ENCODE data around the gene DUSP16.
"Not testable (repeated sequence)": the region's sequence is repeated elsewhere in the genome, so short reads cannot be mapped to it uniquely, and the experiment has no call there.

The DUSP16 gene

GRCh38 chr12:12585115-12585863 is 22.6 kb upstream of the DUSP16 start:
- no peak for DNase-seq (ENCODE audit: low read depth)

- no peak for DNase-seq (ENCODE audit: low read depth)
Observed at GRCh38 chr12:12583510-12584178, 21.0 kb upstream of the DUSP16 start.

- no peak for DNase-seq (ENCODE audit: low read depth)
Observed at GRCh38 chr12:12582895-12583303, 20.2 kb upstream of the DUSP16 start.

GRCh38 chr12:12582193-12582881 is 19.7 kb upstream of the DUSP16 start:
- no peak for DNase-seq (ENCODE audit: low read depth)

- not testable (repeated sequence) for DNase-seq (ENCODE audit: low read depth)
Observed at GRCh38 chr12:12580716-12581115, 18.1 kb upstream of the DUSP16 start.

- no peak for DNase-seq (ENCODE audit: low read depth)
Observed at GRCh38 chr12:12577786-12578185, 15.1 kb upstream of the DUSP16 start.

GRCh38 chr12:12572659-12573058 is 10.0 kb upstream of the DUSP16 start:
- no peak for DNase-seq (ENCODE audit: low read depth)

GRCh38 chr12:12565971-12566370 is 3.3 kb upstream of the DUSP16 start:
- DNase-seq (ENCODE audit: low read depth) = not testable (repeated sequence)

- no peak for DNase-seq (ENCODE audit: low read depth)
Observed at GRCh38 chr12:12564911-12565310, 2.2 kb upstream of the DUSP16 start.

GRCh38 chr12:12563290-12563928 is 746 bp upstream of the DUSP16 start:
- no peak for DNase-seq (ENCODE audit: low read depth)

- DNase-seq (ENCODE audit: low read depth) = no peak
Observed at GRCh38 chr12:12562016-12562483, 613 bp downstream of the DUSP16 start.

- no peak for DNase-seq (ENCODE audit: low read depth)
Observed at GRCh38 chr12:12561371-12562015, 1.2 kb downstream of the DUSP16 start.

GRCh38 chr12:12560587-12561370 is 1.9 kb downstream of the DUSP16 start:
- DNase-seq (ENCODE audit: low read depth) = no peak

GRCh38 chr12:12559719-12560296 is 2.9 kb downstream of the DUSP16 start:
- no peak for DNase-seq (ENCODE audit: low read depth)

GRCh38 chr12:12558291-12558690 is 4.4 kb downstream of the DUSP16 start:
- DNase-seq (ENCODE audit: low read depth) = no peak

GRCh38 chr12:12557733-12558132 is 4.9 kb downstream of the DUSP16 start:
- DNase-seq (ENCODE audit: low read depth) = no peak

GRCh38 chr12:12555656-12556055 is 7.0 kb downstream of the DUSP16 start:
- no peak for DNase-seq (ENCODE audit: low read depth)

- no peak for DNase-seq (ENCODE audit: low read depth)
Observed at GRCh38 chr12:12553208-12553785, 9.4 kb downstream of the DUSP16 start.

GRCh38 chr12:12551115-12551514 is 11.5 kb downstream of the DUSP16 start:
- DNase-seq (ENCODE audit: low read depth) = no peak

- DNase-seq (ENCODE audit: low read depth) = no peak
Observed at GRCh38 chr12:12550277-12550676, 12.4 kb downstream of the DUSP16 start.

All from CMK (cell line).